HG02642 (cell line): ENCODE measurements around the gene CYP2C9.

Experiments used
- ATAC-seq: cut with Tn5 transposase; IDR thresholded peaks from one replicate; pipeline ENCODE4 v1.9.1; 2021; ENCODE audit warnings: mild to moderate bottlenecking; ENCODE audit not compliant: unreplicated experiment, poor library complexity

Gene CYP2C9

GRCh38 chr10:95035332-95036295 lies 97.2 kb downstream of the CYP2C9 start:
- no peak for ATAC-seq

- ATAC-seq = no peak
Observed at GRCh38 chr10:95039281-95039680, 100.8 kb downstream of the CYP2C9 start.
